RPMI8226 (cell line): ENCODE measurements around the gene DAAM2.

Experiments
- DNase-seq: peaks from one replicate; pipeline ENCODE4 v3.0.0-alpha.2; 2015

The DAAM2 gene

GRCh38 chr6:39936857-39937256 is 144.7 kb downstream of the DAAM2 start:
- no peak for DNase-seq

GRCh38 chr6:39937686-39938333 is 145.6 kb downstream of the DAAM2 start:
- no peak for DNase-seq

- no peak for DNase-seq
Observed at GRCh38 chr6:39938773-39939654, 146.8 kb downstream of the DAAM2 start.

GRCh38 chr6:39941138-39941537 is 149.0 kb downstream of the DAAM2 start:
- no peak for DNase-seq

- no peak for DNase-seq
Observed at GRCh38 chr6:39941820-39942219, 149.6 kb downstream of the DAAM2 start.

- DNase-seq: no peak
Observed at GRCh38 chr6:39942903-39943580, 150.9 kb downstream of the DAAM2 start.

GRCh38 chr6:39945626-39946025 is 153.4 kb downstream of the DAAM2 start:
- DNase-seq: no peak

GRCh38 chr6:39947611-39948068 is 155.5 kb downstream of the DAAM2 start:
- no peak for DNase-seq

- no peak for DNase-seq
Observed at GRCh38 chr6:39948199-39948791, 156.1 kb downstream of the DAAM2 start.

GRCh38 chr6:39950125-39950720 is 158.0 kb downstream of the DAAM2 start:
- DNase-seq: no peak

- DNase-seq: no peak
Observed at GRCh38 chr6:39951191-39951590, 159.0 kb downstream of the DAAM2 start.

GRCh38 chr6:39951716-39952115 is 159.5 kb downstream of the DAAM2 start:
- DNase-seq: no peak

GRCh38 chr6:39952167-39952566 is 160.0 kb downstream of the DAAM2 start:
- DNase-seq: no peak

- no peak for DNase-seq
Observed at GRCh38 chr6:39953076-39953618, 161.0 kb downstream of the DAAM2 start.
